Measurements from ENCODE around the gene RAB11B. TPM values are rescaled to one million over a fixed set of nuclear protein-coding genes. Genes with fewer than 3 reads are reported as not detected.

The RAB11B gene
- total RNA-seq, 1 experiment from 2014 or later, result 91.3 TPM

DNA sequence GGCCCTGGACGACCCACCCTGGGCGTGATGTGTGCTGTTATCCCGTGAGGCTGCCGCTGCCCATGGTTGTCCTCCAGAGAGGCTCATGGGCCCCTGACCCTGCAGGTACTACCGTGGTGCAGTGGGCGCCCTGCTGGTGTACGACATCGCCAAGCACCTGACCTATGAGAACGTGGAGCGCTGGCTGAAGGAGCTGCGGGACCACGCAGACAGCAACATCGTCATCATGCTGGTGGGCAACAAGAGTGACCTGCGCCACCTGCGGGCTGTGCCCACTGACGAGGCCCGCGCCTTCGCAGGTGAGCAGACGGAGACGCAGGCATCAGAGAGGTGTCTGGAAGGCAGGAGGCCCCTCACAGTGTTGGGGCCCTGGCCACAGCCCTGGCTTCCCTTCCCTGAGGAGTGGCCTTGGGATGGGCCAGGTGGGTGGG is 11.8 kb downstream of the RAB11B start:
- intact Hi-C loops (cut with micrococcal nuclease; ENCODE audit: unreplicated experiment), result no loop called here
- H3K9me3 ChIP-seq, result no peaks in the 10 kb centered on the region
- ChIA-PET POLR2A (no interaction called here), CTCF (no interaction called here)
- no peaks in the 10 kb centered on the region for H3K4me1 ChIP-seq
- TF ChIP-seq, protein P1, sequence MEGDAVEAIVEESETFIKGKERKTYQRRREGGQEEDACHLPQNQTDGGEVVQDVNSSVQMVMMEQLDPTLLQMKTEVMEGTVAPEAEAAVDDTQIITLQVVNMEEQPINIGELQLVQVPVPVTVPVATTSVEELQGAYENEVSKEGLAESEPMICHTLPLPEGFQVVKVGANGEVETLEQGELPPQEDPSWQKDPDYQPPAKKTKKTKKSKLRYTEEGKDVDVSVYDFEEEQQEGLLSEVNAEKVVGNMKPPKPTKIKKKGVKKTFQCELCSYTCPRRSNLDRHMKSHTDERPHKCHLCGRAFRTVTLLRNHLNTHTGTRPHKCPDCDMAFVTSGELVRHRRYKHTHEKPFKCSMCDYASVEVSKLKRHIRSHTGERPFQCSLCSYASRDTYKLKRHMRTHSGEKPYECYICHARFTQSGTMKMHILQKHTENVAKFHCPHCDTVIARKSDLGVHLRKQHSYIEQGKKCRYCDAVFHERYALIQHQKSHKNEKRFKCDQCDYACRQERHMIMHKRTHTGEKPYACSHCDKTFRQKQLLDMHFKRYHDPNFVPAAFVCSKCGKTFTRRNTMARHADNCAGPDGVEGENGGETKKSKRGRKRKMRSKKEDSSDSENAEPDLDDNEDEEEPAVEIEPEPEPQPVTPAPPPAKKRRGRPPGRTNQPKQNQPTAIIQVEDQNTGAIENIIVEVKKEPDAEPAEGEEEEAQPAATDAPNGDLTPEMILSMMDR (IDR thresholded peaks at IDR 0.05; ENCODE audit: insufficient read depth in 1 of 2, low read depth in 1 of 2, low read length in 1 of 2, severe bottlenecking in 1 of 2, unreplicated experiment in 1 of 2), result no peak
- BruUV-seq (replicated peaks), result no TSS peak
- no peak for DNase-seq
- H3K9me3 Mint-ChIP-seq (ENCODE audit: unreplicated experiment), result no peaks in the 10 kb centered on the region
- peaks cover 2% of the 10 kb centered on the region; the same call in 1 of the 2 replicates for H3K36me3 ChIP-seq (ENCODE audit: control insufficient read depth, insufficient read depth, low read length)
- H3K27me3 Mint-ChIP-seq (ENCODE audit: insufficient read depth, unreplicated experiment), result no peaks in the 10 kb centered on the region
- no peak overlapping the region for H3K27ac Mint-ChIP-seq (ENCODE audit: unreplicated experiment)
- no peak overlapping the region for H3K4me3 Mint-ChIP-seq (ENCODE audit: unreplicated experiment)
- H3K4me1 Mint-ChIP-seq (ENCODE audit: low read depth, unreplicated experiment), result peaks cover 5% of the 10 kb centered on the region
- peaks cover 23% of the 10 kb centered on the region for H3K36me3 Mint-ChIP-seq (ENCODE audit: insufficient read depth, unreplicated experiment)
- H3K27me3 ChIP-seq (replicated peaks; ENCODE audit: control insufficient read depth, insufficient read depth, low read length), result no peaks in the 10 kb centered on the region
- H3K4me3 ChIP-seq (ENCODE audit: low read depth, low read length), result no peak overlapping the region

DNA sequence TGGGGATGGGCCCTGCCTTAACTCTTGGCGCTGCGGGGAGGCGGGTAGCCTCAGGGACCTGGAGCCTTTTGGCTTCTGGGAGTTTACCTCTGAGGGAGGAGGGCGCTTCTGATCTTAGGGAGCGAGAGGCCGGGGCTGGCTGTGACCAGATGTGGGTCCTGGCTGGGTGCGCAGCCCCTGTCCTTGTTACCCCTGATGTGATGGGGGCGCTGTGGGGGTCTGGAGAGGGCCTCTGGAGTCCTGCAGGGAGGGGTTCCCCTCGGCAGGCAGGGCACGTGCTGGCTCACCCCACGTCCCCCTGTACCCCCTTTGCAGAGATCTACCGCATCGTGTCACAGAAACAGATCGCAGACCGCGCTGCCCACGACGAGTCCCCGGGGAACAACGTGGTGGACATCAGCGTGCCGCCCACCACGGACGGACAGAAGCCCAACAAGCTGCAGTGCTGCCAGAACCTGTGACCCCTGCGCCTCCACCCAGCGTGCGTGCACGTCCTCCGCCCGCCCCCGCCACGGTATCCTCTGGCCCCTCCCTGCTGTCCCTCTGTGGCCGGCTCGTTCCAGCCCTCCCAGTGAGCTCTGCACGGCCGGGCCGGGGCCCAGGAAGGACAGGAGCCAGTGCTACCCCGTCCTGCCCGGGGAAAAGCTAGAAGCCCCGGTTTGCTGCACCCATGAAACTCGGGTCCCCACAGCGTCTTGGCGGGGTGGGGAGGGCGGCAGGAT is 13.1 kb downstream of the RAB11B start:
- no TSS peak for BruUV-seq (replicated peaks)
- Mint-ChIP-seq H3K4me3 (ENCODE audit: unreplicated experiment) (no peak overlapping the region), H3K36me3 (ENCODE audit: insufficient read depth, unreplicated experiment) (peaks cover 29% of the 10 kb centered on the region), H3K4me1 (ENCODE audit: low read depth, unreplicated experiment) (no peaks in the 10 kb centered on the region), H3K27ac (ENCODE audit: unreplicated experiment) (no peak overlapping the region), H3K9me3 (ENCODE audit: unreplicated experiment) (no peaks in the 10 kb centered on the region), H3K27me3 (ENCODE audit: insufficient read depth, unreplicated experiment) (no peaks in the 10 kb centered on the region)
- ChIA-PET POLR2A (no interaction called here), CTCF (interaction anchor here (0.7 kb wide), 1 partner anchor 10 kb away, joined by 5 read pairs; the partner anchor contains the start of gene MARCHF2)
- no peaks in the 10 kb centered on the region for H3K9me3 ChIP-seq
- H3K4me1 ChIP-seq, result no peaks in the 10 kb centered on the region
- DNase-seq, result no peak
- no peak overlapping the region for H3K4me3 ChIP-seq (ENCODE audit: low read depth, low read length)
- peaks cover 2% of the 10 kb centered on the region; the same call in 1 of the 2 replicates for H3K36me3 ChIP-seq (ENCODE audit: control insufficient read depth, insufficient read depth, low read length)
- intact Hi-C loops (cut with micrococcal nuclease; ENCODE audit: unreplicated experiment), result no loop called here
- TF ChIP-seq, protein P1 (IDR thresholded peaks at IDR 0.05; ENCODE audit: insufficient read depth in 1 of 2, low read depth in 1 of 2, low read length in 1 of 2, severe bottlenecking in 1 of 2, unreplicated experiment in 1 of 2), result no peak
- H3K27me3 ChIP-seq (replicated peaks; ENCODE audit: control insufficient read depth, insufficient read depth, low read length), result no peaks in the 10 kb centered on the region

DNA sequence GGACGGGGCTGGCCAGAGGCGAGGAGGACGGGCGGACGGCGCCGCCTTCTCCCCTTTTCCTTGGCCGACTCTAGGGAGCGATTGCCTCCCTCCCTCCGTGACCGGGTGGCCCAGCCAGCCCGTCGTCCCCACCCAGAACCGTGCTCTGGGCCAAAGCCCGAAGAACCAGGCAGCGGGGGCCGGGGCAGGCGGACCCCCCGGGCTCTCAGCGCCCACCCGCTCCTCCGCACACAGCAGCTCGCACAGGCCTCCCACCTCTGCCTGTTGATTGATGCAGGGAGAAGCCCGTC is 13.6 kb downstream of the RAB11B start:
- Mint-ChIP-seq H3K4me1 (ENCODE audit: low read depth, unreplicated experiment) (no peaks in the 10 kb centered on the region), H3K36me3 (ENCODE audit: insufficient read depth, unreplicated experiment) (peaks cover 24% of the 10 kb centered on the region), H3K9me3 (ENCODE audit: unreplicated experiment) (no peaks in the 10 kb centered on the region), H3K27ac (ENCODE audit: unreplicated experiment) (no peak overlapping the region), H3K27me3 (ENCODE audit: insufficient read depth, unreplicated experiment) (no peaks in the 10 kb centered on the region), H3K4me3 (ENCODE audit: unreplicated experiment) (no peak overlapping the region)
- H3K4me1 ChIP-seq, result no peaks in the 10 kb centered on the region
- TF ChIP-seq, protein P1 (IDR thresholded peaks at IDR 0.05; ENCODE audit: insufficient read depth in 1 of 2, low read depth in 1 of 2, low read length in 1 of 2, severe bottlenecking in 1 of 2, unreplicated experiment in 1 of 2), result no peak
- POLR2A ChIA-PET, result no interaction called here
- no peaks in the 10 kb centered on the region for H3K27me3 ChIP-seq (replicated peaks; ENCODE audit: control insufficient read depth, insufficient read depth, low read length)
- no peak overlapping the region for H3K4me3 ChIP-seq (ENCODE audit: low read depth, low read length)
- no peaks in the 10 kb centered on the region for H3K9me3 ChIP-seq
- CTCF ChIA-PET, result interaction anchor here (0.7 kb wide), 1 partner anchor 9 kb away, joined by 5 read pairs; the partner anchor contains the start of gene MARCHF2
- TSS peak; percentile 59 for BruUV-seq (replicated peaks)
- DNase-seq, result no peak
- H3K36me3 ChIP-seq (ENCODE audit: control insufficient read depth, insufficient read depth, low read length), result peaks cover 2% of the 10 kb centered on the region; the same call in 1 of the 2 replicates
- intact Hi-C loops (cut with micrococcal nuclease; ENCODE audit: unreplicated experiment), result no loop called here
